WTC11 (cell line): Measurements from ENCODE around the gene MIB2.

Experiments used
- ATF2 ChIP-seq: sonication (generic); formaldehyde crosslinking; IDR thresholded peaks from 2 replicates; pipeline ENCODE4 v1.8.1; 2022; ENCODE audit warnings: low read depth, missing genetic modification reagents, borderline replicate concordance
- ATF6 ChIP-seq: sonication (generic); formaldehyde crosslinking; IDR thresholded peaks from 2 replicates; pipeline ENCODE4 v1.8.1; 2023; ENCODE audit warnings: mild to moderate bottlenecking, missing genetic modification reagents
- CREB1 ChIP-seq: sonication (generic); formaldehyde crosslinking; IDR thresholded peaks from 2 replicates; pipeline ENCODE4 v1.8.0; 2023; ENCODE audit warnings: mild to moderate bottlenecking, missing genetic modification reagents
- CTCF ChIP-seq: fragments of 200-600 bp; IDR thresholded peaks from 2 replicates; pipeline ENCODE4 v1.8.0; 2022; ENCODE audit warnings: antibody characterized with exemption
- FOXP4 ChIP-seq: sonication (generic); formaldehyde crosslinking; IDR thresholded peaks from 2 replicates; pipeline ENCODE4 v1.8.0; 2022; ENCODE audit warnings: mild to moderate bottlenecking, missing genetic modification reagents
- MYBL2 ChIP-seq: sonication (generic); formaldehyde crosslinking; IDR thresholded peaks from 2 replicates; pipeline ENCODE4 v1.8.1; 2023; ENCODE audit warnings: mild to moderate bottlenecking, moderate library complexity, missing genetic modification reagents
- USF2 ChIP-seq: sonication (generic); formaldehyde crosslinking; IDR thresholded peaks from 2 replicates; pipeline ENCODE4 v1.8.1; 2023; ENCODE audit warnings: mild to moderate bottlenecking, missing genetic modification reagents, moderate library complexity

DNA sequence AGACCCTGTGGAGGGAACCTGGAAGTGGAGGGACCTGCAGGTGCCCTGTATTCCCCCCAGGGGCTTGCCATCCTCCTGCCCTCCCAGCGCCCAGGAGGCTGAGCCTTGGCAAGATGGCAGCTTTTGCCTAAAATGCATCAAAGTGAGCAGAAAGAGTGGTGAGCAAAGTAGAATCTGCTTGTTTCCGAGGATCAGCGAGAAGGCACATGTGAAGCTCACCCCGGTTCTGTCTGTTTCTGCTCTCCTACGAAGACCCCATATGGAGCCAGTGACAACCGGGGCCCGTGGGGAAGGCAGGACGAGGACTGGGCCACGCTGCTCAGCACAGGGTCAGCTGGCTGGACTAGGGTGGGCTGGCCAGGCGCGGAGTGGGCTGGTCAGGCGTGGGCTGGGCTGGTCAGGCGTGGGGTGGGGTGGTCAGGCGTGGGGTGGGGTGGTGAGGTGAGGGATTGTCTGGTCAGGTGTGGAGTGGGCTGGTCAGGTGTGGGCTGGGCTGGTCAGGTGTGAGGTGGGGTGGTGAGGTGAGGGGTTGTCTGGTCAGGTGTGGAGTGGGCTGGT lies 10.2 kb upstream of the MIB2 start:
- TF ChIP-seq CTCF = no peak
- no peak for TF ChIP-seq FOXP4 (CRISPR knock-in tag)
- no peak for TF ChIP-seq ATF6
- TF ChIP-seq MYBL2 (CRISPR knock-in tag) = no peak
- no peak for TF ChIP-seq CREB1
- no peak for TF ChIP-seq ATF2 (CRISPR knock-in tag)
- no peak for TF ChIP-seq USF2 (CRISPR knock-in tag)
